GM12865 (cell line): ENCODE results near the gene PTPRH.

Experiments
- DNase-seq: peaks from one replicate; pipeline ENCODE4 v3.0.0; 2010; ENCODE audit warnings: low read depth
- H3K4me3 ChIP-seq: 2 replicates; pipeline ENCODE4 v1.5.1; 2011; ENCODE audit warnings: mild to moderate bottlenecking, low read depth, low read length, control low read depth
- TF ChIP-seq, protein P1 (sequence below): IDR thresholded peaks from 2 replicates; pipeline ENCODE4 v1.5.1; 2011; ENCODE audit warnings: low read length, control low read depth, low read depth, inconsistent platforms; ENCODE audit not compliant: insufficient read depth; ENCODE audit errors: missing control alignments

Gene PTPRH

DNA sequence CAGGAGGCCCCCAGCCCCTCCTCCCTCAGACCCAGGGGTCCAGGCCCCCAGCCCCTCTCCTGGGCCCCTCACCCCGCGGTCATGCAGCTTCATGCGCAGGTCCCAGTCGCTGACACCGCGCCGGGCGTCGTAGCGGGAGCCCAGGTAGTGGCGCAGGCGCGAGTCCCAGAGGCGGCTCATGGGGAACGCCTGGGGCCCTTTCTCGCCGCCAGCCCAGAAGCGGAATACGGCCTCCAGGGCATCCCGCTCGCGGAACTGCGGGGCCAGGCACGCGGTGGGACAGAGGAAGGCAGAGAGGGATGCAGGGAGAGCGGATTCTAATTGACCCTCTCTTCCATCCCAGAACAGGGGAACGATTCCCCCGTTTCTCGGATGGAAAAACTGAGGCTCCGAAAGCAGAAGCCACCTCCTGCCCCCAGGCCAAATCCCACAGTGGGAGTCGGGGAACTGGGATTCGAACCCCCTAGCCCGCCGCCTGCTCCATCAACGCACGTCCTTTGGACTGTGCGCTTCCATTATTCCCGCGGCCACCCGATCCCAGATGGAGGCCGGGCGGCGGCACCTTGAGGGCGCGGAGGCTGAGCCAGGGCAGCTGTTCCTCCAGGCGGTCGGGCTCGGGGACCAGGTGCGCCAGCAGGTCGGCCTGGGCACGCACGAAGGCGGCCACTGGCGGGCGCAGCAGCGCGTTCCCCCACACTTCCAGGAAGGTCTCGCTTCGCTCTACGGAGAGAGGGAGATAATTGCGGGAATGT lies 47.6 kb downstream of the PTPRH start:
- H3K4me3 ChIP-seq = no peak overlapping the region

DNA sequence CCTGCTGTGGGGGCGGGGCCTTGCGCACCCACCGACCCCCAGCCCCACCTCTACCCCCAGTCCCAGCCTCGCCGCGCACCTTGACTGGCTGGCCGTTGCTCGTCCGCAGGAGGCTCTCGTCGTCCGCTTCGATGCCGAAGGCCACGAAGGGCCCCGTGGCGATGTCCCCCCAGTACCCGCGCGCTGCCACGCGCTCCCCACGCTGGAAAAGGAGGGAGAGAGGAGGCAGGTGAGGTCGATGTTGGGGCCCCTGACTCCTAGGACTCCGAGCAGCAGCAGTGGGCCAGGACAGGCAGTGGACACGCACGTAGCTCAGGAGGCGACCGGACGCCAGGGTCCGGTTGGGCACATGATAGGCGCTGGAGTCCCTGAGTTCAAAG lies 48.3 kb downstream of the PTPRH start:
- TF ChIP-seq, protein P1, sequence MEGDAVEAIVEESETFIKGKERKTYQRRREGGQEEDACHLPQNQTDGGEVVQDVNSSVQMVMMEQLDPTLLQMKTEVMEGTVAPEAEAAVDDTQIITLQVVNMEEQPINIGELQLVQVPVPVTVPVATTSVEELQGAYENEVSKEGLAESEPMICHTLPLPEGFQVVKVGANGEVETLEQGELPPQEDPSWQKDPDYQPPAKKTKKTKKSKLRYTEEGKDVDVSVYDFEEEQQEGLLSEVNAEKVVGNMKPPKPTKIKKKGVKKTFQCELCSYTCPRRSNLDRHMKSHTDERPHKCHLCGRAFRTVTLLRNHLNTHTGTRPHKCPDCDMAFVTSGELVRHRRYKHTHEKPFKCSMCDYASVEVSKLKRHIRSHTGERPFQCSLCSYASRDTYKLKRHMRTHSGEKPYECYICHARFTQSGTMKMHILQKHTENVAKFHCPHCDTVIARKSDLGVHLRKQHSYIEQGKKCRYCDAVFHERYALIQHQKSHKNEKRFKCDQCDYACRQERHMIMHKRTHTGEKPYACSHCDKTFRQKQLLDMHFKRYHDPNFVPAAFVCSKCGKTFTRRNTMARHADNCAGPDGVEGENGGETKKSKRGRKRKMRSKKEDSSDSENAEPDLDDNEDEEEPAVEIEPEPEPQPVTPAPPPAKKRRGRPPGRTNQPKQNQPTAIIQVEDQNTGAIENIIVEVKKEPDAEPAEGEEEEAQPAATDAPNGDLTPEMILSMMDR = no peak
- no peak overlapping the region for H3K4me3 ChIP-seq

More for the DNA sequence above, 47.6 kb downstream of the PTPRH start:
- no peak for DNase-seq
- TF ChIP-seq, protein P1 = no peak

DNA sequence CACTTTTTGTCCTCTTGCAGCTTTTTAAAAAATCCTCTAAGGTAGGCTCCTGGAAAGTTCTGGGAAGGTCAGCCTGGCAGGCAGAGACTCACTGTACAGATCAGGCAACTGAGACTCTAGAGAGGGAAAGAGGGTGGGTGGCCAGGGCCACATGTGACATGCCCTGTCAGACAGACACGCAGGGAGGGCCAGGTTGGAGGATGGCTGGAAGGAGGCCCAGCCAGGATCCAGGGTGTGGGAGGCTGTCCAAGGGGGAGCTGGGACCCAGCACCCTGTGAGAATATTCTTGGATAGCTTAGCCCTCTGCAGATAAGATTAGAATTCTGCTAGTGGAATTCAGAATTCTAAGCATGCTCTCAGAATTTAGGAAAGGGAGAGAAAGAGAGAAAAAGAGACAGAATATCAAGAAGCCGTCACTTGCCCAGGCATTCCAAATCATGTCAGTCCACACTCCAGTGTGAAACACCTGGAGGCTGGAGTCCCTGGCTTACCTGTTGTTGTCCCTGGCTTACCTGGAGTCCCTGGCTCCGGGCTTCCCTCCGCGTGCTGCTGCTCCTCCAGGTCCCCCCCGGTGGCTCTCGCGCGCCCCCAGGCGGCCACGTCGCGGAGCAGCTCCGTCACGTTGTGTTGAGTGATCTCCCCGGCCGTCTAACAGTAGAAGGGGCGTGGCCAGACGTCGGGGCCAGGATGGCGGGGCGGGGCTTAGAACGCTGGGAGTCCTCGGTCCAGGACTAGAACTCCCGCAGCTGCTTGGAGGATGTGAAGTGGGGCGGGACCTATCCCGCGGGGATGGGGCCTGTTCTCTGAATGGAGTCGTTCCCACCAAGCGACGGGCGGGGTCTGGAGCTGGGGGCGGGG lies 48.9 kb downstream of the PTPRH start:
- DNase-seq = peak; percentile 90
- no peak overlapping the region for H3K4me3 ChIP-seq
- TF ChIP-seq, protein P1 = peak; percentile 91

More for the DNA sequence above, 48.3 kb downstream of the PTPRH start:
- no peak for DNase-seq

DNA sequence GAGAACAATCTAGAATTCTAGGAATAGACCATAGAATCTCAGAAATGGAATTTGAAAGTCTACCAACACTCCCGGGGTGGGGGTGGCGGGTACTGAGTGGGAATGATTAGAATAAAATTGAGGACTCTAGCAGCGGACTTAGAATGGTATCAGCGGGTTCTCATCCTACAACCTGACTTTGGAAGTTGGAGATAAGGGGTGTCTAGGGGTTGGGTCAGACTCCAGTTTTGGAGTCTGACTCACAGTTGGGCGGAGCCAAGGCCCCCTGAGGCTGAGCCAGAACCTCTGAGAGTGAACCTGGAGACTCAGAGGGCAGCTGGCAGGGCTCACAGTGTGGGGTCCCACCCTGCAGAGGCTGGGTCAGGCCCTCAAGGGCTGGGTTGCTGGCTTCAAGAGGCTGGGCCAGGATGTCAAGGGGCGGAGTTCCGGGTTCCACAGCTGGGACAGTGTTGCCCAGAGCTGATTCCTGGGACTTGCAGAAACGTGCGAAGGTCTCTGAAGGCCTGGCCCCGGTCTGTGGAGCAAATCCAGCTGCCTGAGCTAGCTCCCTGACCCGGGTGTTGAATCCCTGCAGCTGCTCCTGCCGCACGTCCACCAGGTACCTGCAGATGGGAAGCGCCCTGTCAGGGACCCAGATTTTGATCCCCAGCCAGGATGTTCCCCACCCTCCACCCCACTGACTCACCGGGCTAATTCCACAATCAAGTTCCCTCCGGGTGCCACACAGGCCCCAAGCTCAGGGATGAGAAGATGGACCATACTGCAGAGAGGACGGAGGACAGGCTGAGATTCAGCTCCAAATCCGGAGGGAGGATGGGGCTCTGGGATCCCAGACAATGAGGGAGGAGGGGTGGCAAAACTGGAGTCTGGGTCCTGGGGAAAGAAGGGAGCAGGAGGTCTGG lies 50.2 kb downstream of the PTPRH start:
- no peak for DNase-seq
- no peak overlapping the region for H3K4me3 ChIP-seq
- TF ChIP-seq, protein P1 = no peak

DNA sequence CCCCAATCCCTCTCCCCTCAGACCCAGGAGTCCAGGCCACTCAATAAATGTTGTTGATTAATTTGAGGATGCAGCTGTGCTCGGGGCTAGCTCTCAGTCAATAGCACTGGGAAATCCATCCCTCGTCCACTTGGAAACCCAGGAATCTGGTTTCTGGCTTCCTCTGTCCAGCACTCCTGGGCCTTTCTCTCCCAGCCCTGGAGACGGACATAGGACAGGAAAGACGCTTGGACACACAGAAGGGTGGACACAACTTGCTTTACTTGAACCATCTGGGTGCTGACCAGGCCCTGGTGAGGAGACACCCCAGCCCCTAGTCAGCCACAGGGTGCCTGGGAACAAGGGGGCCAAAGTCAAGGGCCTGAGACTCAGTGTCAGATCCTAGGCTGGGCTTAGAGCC lies 50.9 kb downstream of the PTPRH start:
- H3K4me3 ChIP-seq = no peak overlapping the region
- TF ChIP-seq, protein P1 = no peak
- DNase-seq = no peak

DNA sequence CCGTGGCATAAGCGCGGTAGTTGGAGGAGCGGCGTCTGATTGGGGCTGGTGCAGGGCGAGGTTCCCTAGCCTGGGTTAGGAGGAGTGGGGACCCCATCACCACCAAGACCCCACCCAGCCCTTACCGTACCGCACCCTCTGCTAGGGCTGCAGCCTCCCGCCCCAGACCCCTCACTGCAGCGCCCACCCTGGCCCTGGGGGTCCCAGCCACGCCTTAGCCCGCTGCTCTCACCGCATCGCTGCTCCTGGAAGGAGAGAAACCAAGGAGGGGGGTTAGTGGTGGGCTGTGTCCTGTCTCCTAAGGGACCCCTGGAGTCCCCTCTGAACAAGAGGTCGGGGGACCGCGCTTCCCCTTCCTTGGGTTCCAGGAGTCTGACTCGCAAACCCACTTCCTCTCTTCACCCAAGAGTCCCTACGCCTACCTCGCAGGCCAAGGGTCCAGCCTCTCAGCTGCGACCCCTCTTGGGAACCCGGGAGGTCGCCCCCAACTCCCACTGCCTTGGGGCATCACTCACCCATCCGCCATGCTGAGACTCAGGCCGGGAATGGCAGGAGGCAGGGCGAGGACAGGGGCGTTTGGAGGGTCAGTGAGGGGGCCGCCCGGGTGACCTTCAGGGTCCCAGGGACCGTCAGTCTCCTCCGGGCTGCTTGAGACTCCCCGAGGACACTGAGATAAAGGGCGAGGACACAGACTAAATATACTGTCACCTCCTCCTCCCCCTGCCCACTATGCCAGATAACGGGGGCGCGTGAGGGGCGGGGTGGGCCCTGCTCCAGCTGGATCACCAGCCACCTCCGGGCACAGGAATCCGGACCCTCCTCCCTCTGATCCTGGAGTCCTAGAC lies 52.0 kb downstream of the PTPRH start, which contains the start of gene TNNI3:
Gene TNNI3, minus strand, starts transcription at position 669 of the 845 bp plus-strand sequence. Its CDS starts 143 bp downstream, at position 526.
- no peak for DNase-seq
- TF ChIP-seq, protein P1 = no peak
- H3K4me3 ChIP-seq = no peak within 1 kb of the TSS
